ENCODE results near the gene SEMA3G.

SEMA3G gene

GRCh38 chr3:52438579-52439425 lies 6.1 kb downstream of the SEMA3G start:
- DNase-seq: no peak

- no peak for DNase-seq
Observed at GRCh38 chr3:52438104-52438376, 6.9 kb downstream of the SEMA3G start.

GRCh38 chr3:52437326-52438103 lies 7.4 kb downstream of the SEMA3G start:
- DNase-seq: no peak

GRCh38 chr3:52436500-52437149 lies 8.3 kb downstream of the SEMA3G start:
- no peak for DNase-seq

- DNase-seq: no peak
Observed at GRCh38 chr3:52435246-52436101, 9.4 kb downstream of the SEMA3G start.

GRCh38 chr3:52434491-52435115 lies 10.3 kb downstream of the SEMA3G start:
- DNase-seq: no peak

- no peak for DNase-seq
Observed at GRCh38 chr3:52433996-52434479, 10.9 kb downstream of the SEMA3G start.

- DNase-seq: no peak
Observed at GRCh38 chr3:52433328-52433995, 11.4 kb downstream of the SEMA3G start.

GRCh38 chr3:52432691-52433141 lies 12.2 kb downstream of the SEMA3G start:
- no peak for DNase-seq

GRCh38 chr3:52432225-52432624 lies 12.7 kb downstream of the SEMA3G start:
- no peak for DNase-seq

- DNase-seq: no peak
Observed at GRCh38 chr3:52431459-52432223, 13.3 kb downstream of the SEMA3G start.

- no peak for DNase-seq
Observed at GRCh38 chr3:52430416-52430810, 14.5 kb downstream of the SEMA3G start.

GRCh38 chr3:52429779-52430415 lies 15.0 kb downstream of the SEMA3G start:
- DNase-seq: no peak

GRCh38 chr3:52429031-52429430 lies 15.9 kb downstream of the SEMA3G start:
- no peak for DNase-seq

GRCh38 chr3:52428151-52429005 lies 16.5 kb downstream of the SEMA3G start:
- peak; percentile 34 to 36 for DNase-seq

- DNase-seq: no peak
Observed at GRCh38 chr3:52423173-52423572, 21.7 kb downstream of the SEMA3G start.

- DNase-seq: no peak
Observed at GRCh38 chr3:52422669-52423068, 22.2 kb downstream of the SEMA3G start.

- DNase-seq: no peak
Observed at GRCh38 chr3:52420388-52420787, 24.5 kb downstream of the SEMA3G start.

- DNase-seq: no peak
Observed at GRCh38 chr3:52415800-52416199, 29.1 kb downstream of the SEMA3G start.
